Body of pancreas (tissue), 4 donors: Measurements from ENCODE around the gene STAT4. TPM values are rescaled to one million over a fixed set of nuclear protein-coding genes. Genes with fewer than 3 reads are reported as not detected.

Experiments used
- ATAC-seq: fragments of 150-250 bp; one replicate; pipeline ENCODE4 v1.9.1; 2016
- DNase-seq, 4 donors: peaks; one replicate each; pipeline ENCODE4 v3.0.0-alpha.2; 2019
- H3K27ac ChIP-seq, 4 donors: fragments of 200-600 bp; sonication (generic); 1 replicate in 3 of 4; 2 replicates in 1 of 4; pipeline versions ENCODE4 v1.5.1 to v1.6.1; 2016 to 2019; ENCODE audit warnings: mild to moderate bottlenecking in 1 of 4, mixed read lengths in 1 of 4, moderate library complexity in 1 of 4
- H3K27me3 ChIP-seq, 2 donors: fragments of 200-600 bp; sonication (generic); one replicate each; pipeline ENCODE4 v1.6.0; 2016; ENCODE audit warnings: mild to moderate bottlenecking in 1 of 2
- H3K36me3 ChIP-seq, 2 donors: fragments of 200-600 bp; sonication (generic); replicated peaks in 1 of 2; 2 replicates each; pipeline ENCODE4 v1.5.1; 2016; ENCODE audit warnings: low read depth in 2 of 2; ENCODE audit not compliant: insufficient read depth in 1 of 2
- H3K4me1 ChIP-seq: fragments of 200-600 bp; sonication (generic); one replicate; pipeline ENCODE4 v1.6.0; 2016
- H3K4me3 ChIP-seq, 2 donors: fragments of 200-600 bp; sonication (generic); 1 replicate in 1 of 2; 2 replicates in 1 of 2; pipeline ENCODE4 v1.5.1; 2016 to 2019
- H3K9me3 ChIP-seq, 3 donors: fragments of 200-600 bp; sonication (generic); 1 replicate in 2 of 3; 2 replicates in 1 of 3; pipeline ENCODE4 v1.5.1; 2016
- CTCF ChIP-seq, 7 experiments: fragments of 450-650 bp in 4 of 7; fragments of 200-600 bp in 3 of 7; sonication (generic) in 3 of 7; IDR thresholded peaks; one replicate each; pipeline ENCODE4 v1.5.1; 2016 to 2019; ENCODE audit warnings: antibody characterized with exemption in 7 of 7
- POLR2A ChIP-seq, 3 donors: fragments of 450-650 bp; IDR thresholded peaks; one replicate each; pipeline ENCODE4 v1.6.1; 2016; ENCODE audit warnings: antibody characterized with exemption in 3 of 3, mild to moderate bottlenecking in 2 of 3
- WGBS, 2 donors: methylation state at CpG; one replicate each; pipeline ENCODE4 v1.1.5; 2017; 5-methylcytosine and 5-hydroxymethylcytosine counted together
- intact Hi-C: fragments of 100-400 bp; cut with DNase I; formaldehyde crosslinking; loops from one replicate; pipeline ENCODE4 v1.15.1; 2023
- total RNA-seq, 2 donors: library from RNA; depleted of rRNA; stranded (reverse); fragments of >200 nt; gene quantifications; one replicate each; pipeline ENCODE4 v1.1.0, GENCODE V29; 2016

STAT4 gene
- total RNA-seq, 2 donors from 2014 or later = 0.52 to 2.6 TPM

GRCh38 chr2:190999949-191000665, 150.7 kb downstream of the STAT4 start:
- DNase-seq (no peak), ATAC-seq (no peak)
- no peak overlapping the region for H3K4me3 ChIP-seq
- peaks cover 8% of the 10 kb centered on the region for H3K4me1 ChIP-seq
- 88 to 94% methylated on average over 9 of the region's 9 CpGs for WGBS, 2 donors
- TF ChIP-seq CTCF (IDR thresholded peaks at IDR 0.05) (no peak), POLR2A (IDR thresholded peaks at IDR 0.05) (no peak)
- intact Hi-C loops = no loop called here
- peaks cover 3 to 27% of the 10 kb centered on the region in 2 donors for H3K36me3 ChIP-seq
- H3K27me3 ChIP-seq = no peaks in the 10 kb centered on the region
- H3K27ac ChIP-seq = no peak overlapping the region
- no peaks in the 10 kb centered on the region for H3K9me3 ChIP-seq

DNA sequence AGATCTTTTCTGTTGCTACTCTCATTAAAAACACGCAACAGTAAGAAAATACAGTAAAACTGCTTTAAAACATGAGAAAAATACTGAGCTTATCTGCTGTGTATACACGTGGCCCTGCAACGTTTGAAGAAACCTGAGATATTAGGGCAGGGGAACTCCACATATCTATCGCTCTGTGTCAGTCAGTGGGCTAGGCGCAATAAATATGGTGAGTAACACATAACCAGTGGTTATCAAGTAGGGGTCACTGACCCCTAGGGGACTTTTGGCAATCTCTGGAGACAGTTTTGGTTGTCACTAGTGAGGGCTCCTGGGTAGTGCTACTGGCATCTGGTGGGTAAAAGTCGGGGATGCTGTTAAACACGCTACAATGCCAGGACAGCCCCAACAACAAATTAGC, 151.7 kb downstream of the STAT4 start:
- 79 to 82% methylated on average over 7 of the region's 7 CpGs for WGBS, 2 donors
- no peak for DNase-seq

GRCh38 chr2:190997526-190998113, 153.2 kb downstream of the STAT4 start:
- 86% methylated on average over 8 of the region's 8 CpGs for WGBS, 2 donors
- peaks cover 8% of the 10 kb centered on the region for H3K4me1 ChIP-seq
- no peak for DNase-seq
- no peak for ATAC-seq
- H3K36me3 ChIP-seq = peaks cover 8 to 43% of the 10 kb centered on the region in 2 donors
- H3K27me3 ChIP-seq = no peaks in the 10 kb centered on the region
- H3K27ac ChIP-seq = no peak overlapping the region
- intact Hi-C loops = no loop called here
- no peak overlapping the region for H3K4me3 ChIP-seq
- H3K9me3 ChIP-seq = no peaks in the 10 kb centered on the region
- no peak for TF ChIP-seq CTCF (IDR thresholded peaks at IDR 0.05)
- no peak for TF ChIP-seq POLR2A (IDR thresholded peaks at IDR 0.05)

More for the DNA sequence above, 151.7 kb downstream of the STAT4 start:
- ATAC-seq = no peak
- Histone ChIP-seq H3K4me1 (peaks cover 8% of the 10 kb centered on the region), H3K9me3 (no peaks in the 10 kb centered on the region), H3K27me3 (no peaks in the 10 kb centered on the region), H3K27ac (no peak overlapping the region), H3K36me3 (peaks cover 3 to 32% of the 10 kb centered on the region in 2 donors), H3K4me3 (no peak overlapping the region)
- intact Hi-C loops = no loop called here
- TF ChIP-seq CTCF (IDR thresholded peaks at IDR 0.05) (no peak), POLR2A (IDR thresholded peaks at IDR 0.05) (no peak)

DNA sequence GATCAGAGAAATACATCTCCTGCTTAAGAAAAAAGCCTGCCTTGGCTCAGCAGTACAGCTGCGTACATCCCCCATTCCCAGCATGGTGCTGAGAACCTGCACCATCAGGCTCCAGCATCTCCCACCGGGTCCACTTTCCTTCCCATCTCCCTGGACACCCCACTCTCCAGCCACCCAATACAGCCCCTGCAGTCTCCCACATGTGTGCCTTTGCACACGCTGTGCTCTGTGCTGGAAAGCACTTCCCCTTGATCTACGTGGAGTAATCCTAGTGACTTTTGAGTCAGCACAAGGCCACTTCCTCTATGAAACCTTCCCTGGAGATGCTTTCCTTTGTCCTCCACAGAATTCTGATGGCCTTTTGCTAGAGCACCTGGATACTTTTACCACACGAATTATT, 153.8 kb downstream of the STAT4 start:
- Histone ChIP-seq H3K36me3 (peaks cover 8 to 43% of the 10 kb centered on the region in 2 donors), H3K4me1 (peaks cover 8% of the 10 kb centered on the region), H3K4me3 (no peak overlapping the region), H3K9me3 (no peaks in the 10 kb centered on the region), H3K27me3 (no peaks in the 10 kb centered on the region), H3K27ac (no peak overlapping the region)
- ATAC-seq (no peak), DNase-seq (peak in 1 of 4 donors; percentile 13)
- TF ChIP-seq POLR2A (IDR thresholded peaks at IDR 0.05) (no peak), CTCF (IDR thresholded peaks at IDR 0.05) (no peak)
- WGBS, 2 donors = 75 to 90% methylated on average over 5 of the region's 5 CpGs
- intact Hi-C loops = no loop called here
